B cell (primary cell): Measurements from ENCODE around the gene APP. TPM values are rescaled to one million over a fixed set of nuclear protein-coding genes. Genes with fewer than 3 reads are reported as not detected.

ENCODE experiments used
- ATAC-seq: fragments of 200-7000 bp; cut with Tn5 transposase; one replicate; pipeline ENCODE4 v1.10.0; 2021; ENCODE audit warnings: low read depth, mild to moderate bottlenecking, moderate number of reproducible peaks, moderate library complexity
- CTCF ChIA-PET: fragments of 350-600 bp; sonication (Branson Sonifier 250); formaldehyde crosslinking; loops from one replicate; lab custom pipeline; 2021; ENCODE audit warnings: antibody characterized with exemption, inconsistent platforms; lab: Charles Lee
- POLR2A ChIA-PET: fragments of 350-600 bp; sonication (Branson Sonifier 250); formaldehyde crosslinking; loops from one replicate; lab custom pipeline; 2021; ENCODE audit warnings: antibody characterized with exemption; lab: Charles Lee
- DNase-seq: peaks from one replicate; pipeline ENCODE4 v3.0.0; 2013
- H2AFZ ChIP-seq: 2 replicates; pipeline ENCODE4 v1.6.1; 2012; ENCODE audit warnings: mild to moderate bottlenecking, low read depth, low read length; ENCODE audit not compliant: insufficient read depth, poor library complexity, severe bottlenecking
- H3K27ac ChIP-seq, 2 donors: 1 replicate in 1 of 2; 2 replicates in 1 of 2; pipeline ENCODE4 v1.5.1; 2012 to 2013; ENCODE audit warnings: low read length in 2 of 2, mild to moderate bottlenecking in 2 of 2, moderate library complexity in 1 of 2
- H3K27me3 ChIP-seq, 4 experiments: fragments of 200-600 bp in 1 of 4; sonication (generic) in 1 of 4; replicated peaks in 1 of 4; 1 replicate in 2 of 4; 2 replicates in 2 of 4; pipeline versions ENCODE4 v1.6.1 to v1.7.0; 2013 to 2016; ENCODE audit warnings: low read length in 3 of 4, mild to moderate bottlenecking in 2 of 4, mixed read lengths in 1 of 4, moderate library complexity in 1 of 4; ENCODE audit not compliant: insufficient read depth in 4 of 4, control insufficient read depth in 3 of 4; ENCODE audit errors: control extremely low read depth in 1 of 4
- H3K36me3 ChIP-seq, 2 experiments: replicated peaks in 1 of 2; 1 replicate in 1 of 2; 2 replicates in 1 of 2; pipeline versions ENCODE4 v1.6.1 to v1.7.1; 2013; ENCODE audit warnings: low read length in 1 of 2; ENCODE audit not compliant: insufficient read depth in 2 of 2, control insufficient read depth in 1 of 2; ENCODE audit errors: control extremely low read depth in 1 of 2, extremely low read depth in 1 of 2
- H3K4me1 ChIP-seq, 2 donors: fragments of 200-600 bp in 1 of 2; sonication (generic) in 1 of 2; 1 replicate in 1 of 2; 2 replicates in 1 of 2; pipeline versions ENCODE4 v1.5.1 to v1.6.1; 2013 to 2017; ENCODE audit warnings: low read length in 2 of 2; ENCODE audit not compliant: control insufficient read depth in 2 of 2, insufficient read depth in 2 of 2
- H3K4me2 ChIP-seq: replicated peaks from 2 replicates; pipeline ENCODE3; 2012; ENCODE audit warnings: mild to moderate bottlenecking, low read depth, low read length; ENCODE audit not compliant: poor library complexity, severe bottlenecking
- H3K4me3 ChIP-seq, 5 experiments: fragments of 200-600 bp in 1 of 5; sonication (generic) in 1 of 5; 1 replicate in 3 of 5; 2 replicates in 2 of 5; pipeline versions ENCODE4 v1.5.1 to v1.7.0; 2011 to 2016; ENCODE audit warnings: low read length in 4 of 5, mild to moderate bottlenecking in 4 of 5, low read depth in 2 of 5, control low read depth in 1 of 5, moderate library complexity in 1 of 5; ENCODE audit not compliant: insufficient read depth in 1 of 5; ENCODE audit errors: control extremely low read depth in 1 of 5, extremely low read depth in 1 of 5
- H3K79me2 ChIP-seq: fragments of 200-600 bp; sonication (generic); one replicate; pipeline ENCODE4 v1.6.0; 2016; ENCODE audit warnings: low read length; ENCODE audit not compliant: control insufficient read depth, insufficient read depth
- H3K9ac ChIP-seq: fragments of 200-600 bp; sonication (generic); 2 replicates; pipeline ENCODE4 v1.6.1; 2017; ENCODE audit warnings: mild to moderate bottlenecking, low read length, moderate library complexity
- H3K9me3 ChIP-seq, 3 donors: one replicate each; pipeline versions ENCODE4 v1.6.1 to v1.7.1; 2013; ENCODE audit warnings: low read length in 2 of 3; ENCODE audit not compliant: control insufficient read depth in 2 of 3, insufficient read depth in 1 of 3; ENCODE audit errors: control extremely low read depth in 1 of 3
- H4K20me1 ChIP-seq: 2 replicates; pipeline ENCODE4 v1.6.0; 2012; ENCODE audit warnings: mild to moderate bottlenecking, low read length; ENCODE audit not compliant: insufficient read depth, control insufficient read depth, poor library complexity, severe bottlenecking
- H3K27ac Mint-ChIP-seq: one replicate; pipeline ENCODE4 v1.8.0; 2021; ENCODE audit warnings: mixed read lengths
- H3K27me3 Mint-ChIP-seq: one replicate; pipeline ENCODE4 v1.8.0; 2021; ENCODE audit warnings: mixed read lengths
- H3K4me1 Mint-ChIP-seq: one replicate; pipeline ENCODE4 v1.8.0; 2021; ENCODE audit warnings: mixed read lengths
- H3K4me3 Mint-ChIP-seq: one replicate; pipeline ENCODE4 v1.8.0; 2021; ENCODE audit warnings: mixed read lengths
- H3K9me3 Mint-ChIP-seq: one replicate; pipeline ENCODE4 v1.8.0; 2022; ENCODE audit warnings: mixed read lengths; ENCODE audit not compliant: insufficient read depth
- CTCF ChIP-seq: fragments of 200-600 bp; IDR thresholded peaks from one replicate; pipeline ENCODE4 v1.8.0; 2022; ENCODE audit warnings: antibody characterized with exemption, mild to moderate bottlenecking
- EZH2 ChIP-seq: IDR thresholded peaks from 2 replicates; pipeline ENCODE4 v1.6.1; 2012; ENCODE audit warnings: borderline replicate concordance, low read depth, mild to moderate bottlenecking, moderate library complexity, low read length; ENCODE audit not compliant: insufficient read depth, poor library complexity, severe bottlenecking
- WGBS: methylation state at CpG from one replicate; pipeline ENCODE4 v1.1.5; 2013; ENCODE audit warnings: missing lambda C conversion rate; ENCODE audit not compliant: insufficient coverage; 5-methylcytosine and 5-hydroxymethylcytosine counted together
- intact Hi-C: fragments of 100-400 bp; cut with micrococcal nuclease; formaldehyde crosslinking; loops from one replicate; pipeline ENCODE4 v1.10.0; 2022
- polyA plus RNA-seq: library from polyadenylated mRNA; depleted of rRNA; stranded (reverse); fragments of >200 nt; gene quantifications from 2 replicates; pipeline ENCODE4 v1.2.3, GENCODE V29; 2012
- total RNA-seq, 2 donors: library from RNA; stranded (reverse); fragments of 120-200 nt in 1 of 2; gene quantifications; 1 replicate in 1 of 2; 2 replicates in 1 of 2; pipeline versions ENCODE4 v1.2.3 to v1.2.4, GENCODE V29; 2013 to 2022

Gene APP
- total and polyA plus RNA-seq, 2 donors (not counting 1 experiment from before 2014, with no cell fraction given) = 28.3 to 34.7 TPM

- Histone ChIP-seq H3K4me2 (no peak overlapping the region), H3K79me2 (no peaks in the 10 kb centered on the region), H3K27ac (no peak overlapping the region), H3K4me3 (no peak overlapping the region), H3K9me3 (no peaks in the 10 kb centered on the region), H2AFZ (no peak overlapping the region), H4K20me1 (no peaks in the 10 kb centered on the region), H3K4me1 (no peaks in the 10 kb centered on the region), H3K36me3 (peaks cover 6 to 15% of the 10 kb centered on the region in 2 experiments), H3K27me3 (no peaks in the 10 kb centered on the region), H3K9ac (no peak overlapping the region)
- TF ChIP-seq EZH2 (no peak), CTCF (no peak)
- WGBS = 94% methylated on average over 7 of the region's 9 CpGs
- intact Hi-C loops = no loop called here
- ChIA-PET POLR2A (interaction anchor here (0.5 kb wide), 1 partner anchor 206 kb away, joined by 3 read pairs; no protein-coding TSS in a partner anchor), CTCF (no interaction called here)
- Mint-ChIP-seq H3K4me3 (no peak overlapping the region), H3K9me3 (no peaks in the 10 kb centered on the region), H3K4me1 (no peaks in the 10 kb centered on the region), H3K27ac (no peak overlapping the region), H3K27me3 (no peaks in the 10 kb centered on the region)
- DNase-seq = no peak
- no peak for ATAC-seq
These were observed 190.5 kb downstream of the APP start for GRCh38 chr21:25979845-25980616.

GRCh38 chr21:25977068-25977611 is 193.4 kb downstream of the APP start:
- TF ChIP-seq CTCF (no peak), EZH2 (no peak)
- DNase-seq (no peak), ATAC-seq (no peak)
- POLR2A ChIA-PET = no interaction called here
- H3K4me2 ChIP-seq = no peak overlapping the region
- Mint-ChIP-seq H3K4me3 (no peak overlapping the region), H3K4me1 (no peaks in the 10 kb centered on the region), H3K27me3 (no peaks in the 10 kb centered on the region), H3K9me3 (no peaks in the 10 kb centered on the region), H3K27ac (no peak overlapping the region)
- intact Hi-C loops = no loop called here
- H3K9ac ChIP-seq = no peak overlapping the region
- H4K20me1 ChIP-seq = no peaks in the 10 kb centered on the region
- H3K27me3 ChIP-seq = no peaks in the 10 kb centered on the region
- no peak overlapping the region for H3K4me3 ChIP-seq
- H3K9me3 ChIP-seq = no peaks in the 10 kb centered on the region
- H3K36me3 ChIP-seq = peaks cover 13 to 27% of the 10 kb centered on the region in 2 experiments
- CTCF ChIA-PET = no interaction called here
- no peaks in the 10 kb centered on the region for H3K79me2 ChIP-seq
- no peak overlapping the region for H2AFZ ChIP-seq
- H3K27ac ChIP-seq = no peak overlapping the region
- no peaks in the 10 kb centered on the region for H3K4me1 ChIP-seq
